K562 (cell line): ENCODE data around the gene RABGAP1L. TPM values are rescaled to one million over a fixed set of nuclear protein-coding genes. Genes with fewer than 3 reads are reported as not detected.

ENCODE experiments used
- BCL6 ChIP-seq: fragments of 250-450 bp; sonication (Bioruptor Pico); IDR thresholded peaks from 2 replicates; pipeline ENCODE4 v1.4.0; 2020
- C11orf30 ChIP-seq: fragments of 450-650 bp; IDR thresholded peaks from 2 replicates; pipeline ENCODE4 v1.6.1; 2016; ENCODE audit warnings: low read depth, mild to moderate bottlenecking
- CBFA2T2 ChIP-seq: fragments of 450-650 bp; conservative IDR thresholded peaks from 2 replicates; pipeline ENCODE4 v1.6.1; 2017; ENCODE audit warnings: mild to moderate bottlenecking
- CBFB ChIP-seq: sonication (generic); formaldehyde crosslinking; IDR thresholded peaks from 2 replicates; pipeline ENCODE4 v1.4.0; 2020; ENCODE audit warnings: mild to moderate bottlenecking, missing genetic modification reagents
- DPF2 ChIP-seq: fragments of 450-650 bp; IDR thresholded peaks from 2 replicates; pipeline ENCODE4 v1.6.1; 2016
- EZH2 ChIP-seq: IDR thresholded peaks from 2 replicates; pipeline ENCODE4 v1.6.1; 2012; ENCODE audit warnings: low read depth, mild to moderate bottlenecking, inconsistent platforms, low read length, borderline replicate concordance
- MEIS2 ChIP-seq: fragments of 450-650 bp; IDR thresholded peaks from 2 replicates; pipeline ENCODE4 v1.6.1; 2014; ENCODE audit warnings: mild to moderate bottlenecking; ENCODE audit not compliant: partially characterized antibody
- MGA ChIP-seq: fragments of 450-650 bp; IDR thresholded peaks from 2 replicates; pipeline ENCODE4 v1.6.1; 2016; ENCODE audit warnings: mild to moderate bottlenecking, moderate library complexity
- NR2C1 ChIP-seq, 2 experiments: fragments of 450-650 bp; IDR thresholded peaks; 2 replicates each; pipeline ENCODE4 v1.6.1; 2017; ENCODE audit warnings: mild to moderate bottlenecking in 2 of 2, antibody characterized with exemption in 1 of 2, inconsistent platforms in 1 of 2, missing compliant biosample characterization in 1 of 2, missing genetic modification characterization in 1 of 2
- RBBP5 ChIP-seq: fragments of 200-600 bp; sonication (generic); IDR thresholded peaks from 2 replicates; pipeline ENCODE4 v1.6.1; 2012; ENCODE audit warnings: borderline replicate concordance, mild to moderate bottlenecking, low read length, control low read depth, inconsistent platforms; ENCODE audit not compliant: insufficient read depth, poor library complexity, severe bottlenecking
- RBM22 ChIP-seq: fragments of 200-400 bp; formaldehyde crosslinking; IDR thresholded peaks from 2 replicates; pipeline ENCODE4 v1.6.1; 2018; ENCODE audit warnings: low read length, low read depth; ENCODE audit not compliant: poor library complexity, severe bottlenecking
- SAFB2 ChIP-seq: fragments of 200-400 bp; formaldehyde crosslinking; IDR thresholded peaks from 2 replicates; pipeline ENCODE4 v1.6.1; 2018; ENCODE audit warnings: borderline replicate concordance, low read length, low read depth, moderate library complexity; ENCODE audit not compliant: severe bottlenecking
- SMAD2 ChIP-seq: fragments of 150-350 bp; IDR thresholded peaks from 2 replicates; pipeline ENCODE4 v1.6.1; 2014; ENCODE audit warnings: low read depth, mild to moderate bottlenecking, low read length
- ZC3H11A ChIP-seq: IDR thresholded peaks from 2 replicates; pipeline ENCODE4 v1.6.1; 2012; ENCODE audit warnings: low read depth, low read length, improper control_type of control experiment
- ZNF217 ChIP-seq: sonication (generic); formaldehyde crosslinking; IDR thresholded peaks from 2 replicates; pipeline ENCODE4 v1.8.0; 2022; ENCODE audit warnings: mild to moderate bottlenecking, missing genetic modification reagents
- ZNF445 ChIP-seq: fragments of 250-450 bp; sonication (Bioruptor Pico); IDR thresholded peaks from 2 replicates; pipeline ENCODE4 v1.4.0; 2020; ENCODE audit warnings: low read depth, mild to moderate bottlenecking, moderate library complexity
- polyA plus RNA-seq, 8 experiments: library from polyadenylated mRNA; depleted of rRNA in 4 of 8; stranded (reverse) in 5 of 8; unstranded in 3 of 8; fragments of >200 nt; fragmentation: Nextera tagmentation in 2 of 8; fragmentation: Illumina TruSeq in 1 of 8; extraction: Ambion mirVana in 2 of 8; extraction: Trizol in 1 of 8; gene quantifications; 2 replicates each; pipeline versions ENCODE4 v1.2.1 to v1.2.3, GENCODE V29; 2011 to 2014; ENCODE audit warnings: inconsistent platforms in 1 of 8, missing spikeins in 1 of 8
- total RNA-seq, 7 experiments: library from RNA; depleted of rRNA in 6 of 7; stranded (reverse); fragments of >200 nt in 6 of 7; fragmentation: Illumina TruSeq in 2 of 7; extraction: Trizol in 2 of 7; gene quantifications; 2 replicates each; pipeline versions ENCODE4 v1.2.1 to v1.2.3, GENCODE V29; 2011 to 2021; ENCODE audit warnings: low replicate concordance in 1 of 7

Gene RABGAP1L
- total and polyA plus RNA-seq, 9 of the 15 experiments (the other 6 are each of a cell fraction or from before 2014, with no cell fraction given) = 16.5 to 44.9 (median 26.7) TPM

DNA sequence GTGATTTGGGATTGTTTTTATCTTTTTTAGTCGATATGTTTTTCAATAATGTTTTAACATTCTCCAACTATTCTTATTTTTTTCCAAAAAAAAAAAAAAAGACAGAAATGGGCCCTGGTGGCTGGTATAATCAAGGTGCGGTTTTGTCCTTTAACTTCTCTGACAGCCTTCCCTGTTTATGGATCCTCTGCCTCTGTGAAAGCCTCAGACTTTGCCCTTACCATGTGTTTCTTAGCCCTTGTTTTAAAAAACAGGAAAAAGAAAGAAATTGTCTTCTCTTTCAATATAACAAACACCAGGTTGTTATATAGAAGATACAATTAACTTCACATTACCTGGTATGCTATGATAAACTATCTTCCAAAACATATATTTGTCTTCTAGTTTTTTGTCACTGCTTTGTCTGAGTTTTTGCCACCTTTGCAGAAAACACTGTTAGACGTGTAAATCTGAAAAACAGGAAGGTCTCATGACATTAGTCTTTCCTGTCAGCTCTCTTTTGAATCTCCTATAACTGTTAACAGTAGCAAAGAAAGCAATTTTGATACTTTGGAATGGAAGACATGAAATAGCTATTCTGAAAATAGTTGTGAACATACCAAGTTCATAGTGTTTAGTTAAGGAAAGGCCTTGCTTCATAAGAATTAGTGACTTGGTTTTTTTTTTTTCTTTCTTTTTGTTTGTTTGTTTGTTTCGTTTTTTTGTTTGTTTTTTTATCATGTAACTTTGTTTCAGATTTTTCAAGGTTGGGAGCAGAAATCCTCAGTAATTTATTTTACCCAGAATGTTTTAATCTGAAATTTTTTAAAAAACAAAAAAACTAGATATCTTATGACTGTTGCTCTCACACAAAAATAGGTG is 808.8 kb downstream of the RABGAP1L start (continued):
- TF ChIP-seq MGA (no peak), BCL6 (CRISPR knock-in tag) (no peak), EZH2 (no peak), SAFB2 (no peak), SMAD2 (no peak), ZC3H11A (no peak), DPF2 (no peak), ZNF445 (CRISPR knock-in tag) (no peak), NR2C1 (IDR thresholded peaks at IDR 0.05) (no peak), NR2C1 (tag; IDR thresholded peaks at IDR 0.05) (no peak), MEIS2 (peak; percentile 1), ZNF217 (CRISPR knock-in tag) (no peak), C11orf30 (peak; percentile 67), RBM22 (no peak), CBFA2T2 (no peak), RBBP5 (no peak), CBFB (CRISPR knock-in tag) (no peak)
